Activated CD8-positive, alpha-beta memory T cell treated with anti-CD3 and anti-CD28 coated beads for 4 hours (primary cell): Measurements from ENCODE around the gene CCDC102B.
"Not testable (repeated sequence)": the region's sequence is repeated elsewhere in the genome, so short reads cannot be mapped to it uniquely, and the experiment has no call there.

Experiments
- DNase-seq, 2 donors: peaks; one replicate each; pipeline ENCODE4 v3.0.0-alpha.2; 2020; ENCODE audit warnings: low read depth in 2 of 2

Gene CCDC102B

DNA sequence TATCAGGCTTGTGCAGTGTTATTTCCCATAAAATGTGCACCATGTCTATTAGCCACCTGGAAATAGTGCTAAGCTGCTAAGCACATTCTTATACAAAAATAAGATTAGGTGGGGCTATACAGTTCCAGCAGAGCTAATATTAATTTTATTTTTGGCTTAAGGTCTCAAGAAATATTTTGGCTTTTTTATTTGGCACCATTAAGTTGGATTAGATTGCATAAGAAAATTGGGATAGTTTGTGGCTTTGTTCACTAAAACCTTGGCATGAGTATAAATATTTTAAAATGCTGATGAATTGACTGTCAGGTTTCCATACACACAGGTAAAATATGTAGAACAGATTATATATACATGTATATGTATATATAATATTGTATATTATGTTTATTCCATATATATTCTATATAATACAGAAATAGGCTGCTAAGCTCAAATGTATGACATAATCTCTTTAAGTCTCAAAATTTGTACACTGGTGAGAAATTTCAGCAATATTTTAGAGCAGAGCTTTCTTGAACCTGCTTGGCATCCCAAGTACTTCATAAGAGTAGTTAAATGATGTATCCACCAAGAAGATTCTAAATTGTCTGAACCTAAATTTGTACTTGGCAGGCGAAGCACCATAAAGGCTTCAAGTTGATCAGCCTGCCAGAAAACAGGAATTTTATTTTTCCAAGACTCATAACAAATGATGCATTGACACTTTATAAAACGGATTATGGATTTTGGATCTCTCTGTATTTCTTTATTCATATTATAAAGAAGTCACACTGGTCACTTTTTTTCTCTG lies 32.6 kb downstream of the CCDC102B start:
- DNase-seq: no peak

GRCh38 chr18:68833756-68834155 lies 35.9 kb downstream of the CCDC102B start:
- no peak for DNase-seq

DNA sequence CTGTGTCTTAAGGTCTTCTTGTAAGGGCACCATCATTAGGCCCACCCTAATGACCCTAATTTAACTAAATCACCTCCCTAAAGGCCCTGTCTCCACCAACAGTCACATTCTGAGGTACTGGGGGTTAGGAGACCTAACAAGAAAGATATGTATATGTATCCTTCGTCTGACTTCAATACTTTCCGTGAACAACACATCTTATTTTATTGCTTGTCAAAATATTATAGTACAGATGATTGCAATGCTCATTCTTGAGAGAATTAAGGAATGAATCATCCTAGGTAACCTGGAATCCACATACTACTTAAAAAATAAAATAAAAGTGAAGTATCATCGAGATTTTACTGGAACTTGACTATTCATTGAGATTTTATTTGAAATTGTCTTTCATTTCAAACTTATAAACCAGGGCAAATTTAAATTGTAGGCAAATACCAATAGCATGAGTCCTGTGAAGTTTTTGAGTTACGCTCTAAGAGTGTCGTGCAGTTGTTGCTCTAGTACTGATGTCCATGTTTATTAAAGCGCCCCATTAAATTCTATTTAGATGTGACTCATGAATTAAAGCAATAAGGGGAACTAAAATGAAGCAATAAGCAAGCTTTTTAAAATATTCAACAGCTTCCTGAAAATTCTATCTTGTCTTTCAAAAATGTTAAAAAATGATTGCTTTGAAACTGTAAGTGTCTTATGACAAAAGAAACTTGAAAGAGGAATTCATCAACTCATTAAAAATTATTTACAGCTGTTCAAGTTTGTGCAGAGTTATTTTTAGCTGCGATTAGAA lies 40.0 kb downstream of the CCDC102B start:
- DNase-seq: no peak

DNA sequence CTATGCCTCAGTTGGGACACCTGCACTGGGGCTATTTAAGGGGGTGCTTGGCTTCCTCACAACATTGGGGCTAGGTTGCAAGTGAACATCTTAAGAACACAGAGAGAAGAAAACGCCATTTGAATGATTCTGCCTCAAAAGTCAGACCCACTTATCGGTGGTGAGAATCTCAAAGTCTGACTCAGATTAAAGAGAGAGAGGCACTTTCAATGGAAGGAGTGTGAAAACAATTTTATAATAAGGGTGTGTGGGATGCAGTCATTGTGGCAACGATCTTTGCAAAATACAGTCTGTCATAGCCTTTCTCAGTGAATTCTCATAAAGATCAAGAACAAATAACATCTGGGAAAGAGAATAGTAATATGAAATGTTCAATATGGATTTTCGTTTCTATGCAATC lies 41.8 kb downstream of the CCDC102B start:
- no peak for DNase-seq

DNA sequence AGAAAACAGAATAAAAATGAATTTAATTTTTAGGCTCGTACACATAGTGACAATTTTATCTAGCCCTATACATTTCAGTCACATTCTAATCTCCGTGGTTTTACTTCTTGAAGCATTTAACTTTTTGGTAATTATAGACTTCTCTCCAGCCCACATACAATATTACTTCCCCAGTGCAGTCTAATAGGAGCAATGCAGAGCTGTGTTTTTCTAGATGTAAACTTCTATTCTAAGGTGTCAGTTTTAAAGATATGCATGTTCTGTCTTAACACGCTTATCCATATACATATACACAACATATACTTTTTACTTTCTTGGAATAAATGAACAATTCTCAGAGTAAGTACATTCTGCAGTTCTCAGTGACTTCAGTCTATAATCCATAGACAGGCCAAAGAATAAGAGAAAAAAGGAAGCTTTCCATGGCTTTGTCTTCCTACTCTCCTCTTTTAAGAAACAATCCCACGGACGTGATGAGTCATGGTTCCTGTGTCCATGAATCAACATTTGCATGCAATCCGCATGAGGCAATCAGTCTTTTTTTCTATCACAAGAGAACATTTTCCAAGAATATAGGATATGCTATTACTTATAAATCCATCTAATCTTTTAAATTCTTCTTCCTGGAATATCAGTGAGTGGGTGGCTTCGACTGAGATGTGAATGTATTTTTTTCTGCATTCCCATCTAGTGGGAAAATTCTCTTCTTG lies 42.8 kb downstream of the CCDC102B start:
- DNase-seq: no peak

DNA sequence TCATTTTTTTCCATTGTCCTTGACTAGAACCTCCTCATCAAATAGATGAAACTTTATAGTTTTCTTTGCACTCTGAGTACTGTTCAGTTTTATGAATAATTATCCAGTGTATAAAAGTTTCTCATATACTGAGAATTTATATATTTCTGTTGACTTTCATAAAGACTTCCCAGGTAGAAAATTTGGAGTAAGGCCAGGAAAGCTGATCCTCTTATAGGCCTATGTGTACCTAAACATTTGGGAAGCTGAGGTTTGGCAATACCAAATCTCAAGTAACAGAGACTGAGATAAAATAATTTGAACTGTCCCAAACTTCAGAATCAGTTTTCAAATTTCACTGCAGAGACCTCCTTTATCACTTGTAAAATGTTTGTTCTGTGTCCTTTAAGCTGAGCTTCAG lies 43.4 kb downstream of the CCDC102B start:
- DNase-seq: no peak

DNA sequence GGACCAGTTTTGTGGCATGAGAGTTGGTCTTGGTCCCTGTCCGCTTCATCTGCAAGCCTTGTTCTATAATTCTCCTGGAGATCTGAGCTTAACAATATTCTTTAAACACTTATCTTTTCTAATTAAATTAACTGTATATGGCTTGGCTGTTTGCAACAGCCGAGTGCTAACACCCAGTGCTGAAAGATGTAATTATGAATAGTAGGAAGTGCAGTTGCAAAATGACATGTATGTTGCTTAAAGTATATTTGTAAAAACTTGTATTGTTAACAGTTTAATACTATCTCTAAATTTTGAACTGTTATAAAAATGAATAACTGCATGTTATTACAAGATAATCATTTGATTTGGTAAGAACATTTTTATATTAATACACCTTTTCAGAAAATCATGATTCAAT lies 45.1 kb downstream of the CCDC102B start:
- DNase-seq: no peak

GRCh38 chr18:68843473-68844089 lies 45.7 kb downstream of the CCDC102B start:
- DNase-seq: no peak

GRCh38 chr18:68847219-68847837 lies 49.4 kb downstream of the CCDC102B start:
- no peak for DNase-seq

- no peak for DNase-seq
Observed at GRCh38 chr18:68848242-68848641, 50.4 kb downstream of the CCDC102B start.

DNA sequence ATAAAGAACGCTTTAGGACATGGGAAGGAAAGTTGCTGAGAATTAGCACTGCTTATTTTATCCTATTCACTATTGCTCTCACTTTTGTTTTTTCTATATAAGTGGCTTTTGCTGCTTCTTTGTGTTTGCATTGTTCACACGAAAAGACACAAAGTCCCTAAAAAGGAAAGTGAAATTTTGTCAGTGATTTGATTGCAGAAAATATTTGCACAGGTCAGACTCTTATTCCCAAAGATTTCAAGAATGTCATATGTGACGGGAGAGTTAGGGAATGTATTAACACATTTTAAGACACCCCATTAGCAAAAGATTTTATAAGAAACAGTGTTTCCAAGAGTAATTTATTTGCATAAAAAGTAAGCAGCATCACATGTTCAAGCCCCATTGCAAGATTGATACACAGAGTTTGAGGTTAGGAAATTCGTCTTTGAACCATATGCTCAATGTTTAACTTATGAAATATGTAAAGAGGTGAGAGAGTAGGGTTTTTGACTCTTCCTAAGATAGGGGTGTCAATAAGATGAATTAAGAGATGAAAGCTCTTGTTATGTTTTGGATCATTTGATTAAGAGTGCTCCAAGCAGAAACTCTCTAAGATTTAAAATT lies 57.0 kb downstream of the CCDC102B start:
- DNase-seq: no peak

GRCh38 chr18:68855491-68855890 lies 57.6 kb downstream of the CCDC102B start:
- DNase-seq: no peak

- DNase-seq: no peak
Observed at GRCh38 chr18:68861365-68861764, 63.5 kb downstream of the CCDC102B start.

DNA sequence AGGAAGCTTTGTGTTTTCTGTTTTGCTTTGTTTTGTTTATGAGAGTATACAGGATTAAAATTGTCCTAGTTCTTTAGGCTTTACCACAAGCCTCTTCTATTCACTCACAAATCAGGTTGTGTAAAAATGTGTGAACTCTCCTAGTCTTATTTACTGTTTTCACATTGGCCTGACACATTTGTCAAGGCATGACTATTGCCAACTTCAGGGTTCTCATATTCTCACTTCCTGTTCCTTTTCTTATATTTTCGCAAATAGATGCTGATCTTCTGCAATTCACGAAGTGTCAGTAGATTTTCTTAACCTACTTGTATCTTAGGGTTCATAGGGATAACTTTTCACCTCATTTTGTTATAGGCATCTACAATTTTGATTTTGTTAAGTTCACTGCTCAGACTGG lies 67.1 kb downstream of the CCDC102B start:
- DNase-seq: no peak

DNA sequence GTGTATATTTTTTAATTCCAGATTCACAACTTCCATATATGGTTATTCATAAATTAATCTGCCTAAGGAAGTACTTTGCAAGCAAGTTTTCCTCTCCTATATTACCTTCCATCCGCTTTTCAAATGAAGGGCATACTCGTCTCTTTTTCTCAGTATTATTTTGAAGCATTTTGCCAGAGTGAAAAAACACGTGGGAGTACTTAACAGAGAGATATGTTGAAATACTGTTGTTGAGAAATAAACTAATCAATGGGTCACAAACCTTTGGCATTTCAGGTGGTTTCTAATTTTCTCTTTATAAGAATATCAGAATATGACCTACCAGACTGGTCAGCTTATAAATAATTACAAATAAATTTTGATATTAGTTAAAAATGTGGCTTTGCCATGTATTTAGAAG lies 67.6 kb downstream of the CCDC102B start:
- no peak for DNase-seq

- DNase-seq: no peak
Observed at GRCh38 chr18:68873003-68873402, 75.1 kb downstream of the CCDC102B start.

DNA sequence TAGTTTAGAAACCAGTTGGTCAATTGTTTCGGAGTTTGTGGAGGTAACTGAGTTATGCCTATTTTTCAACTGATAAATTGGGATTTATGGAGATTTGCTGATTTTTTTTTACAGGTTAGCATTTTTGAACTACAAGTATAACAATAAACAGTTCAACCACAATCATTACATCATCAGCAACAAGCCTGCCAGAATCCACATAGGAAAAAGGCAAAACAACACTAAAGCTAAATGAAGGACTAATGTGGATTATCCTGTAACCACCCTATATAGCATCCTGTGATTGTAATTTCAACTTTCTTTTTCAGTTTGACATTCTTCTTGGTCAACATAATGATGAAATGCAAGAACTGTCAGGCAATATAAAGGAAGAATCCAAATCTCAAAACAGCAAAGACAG lies 76.5 kb downstream of the CCDC102B start:
- no peak for DNase-seq

DNA sequence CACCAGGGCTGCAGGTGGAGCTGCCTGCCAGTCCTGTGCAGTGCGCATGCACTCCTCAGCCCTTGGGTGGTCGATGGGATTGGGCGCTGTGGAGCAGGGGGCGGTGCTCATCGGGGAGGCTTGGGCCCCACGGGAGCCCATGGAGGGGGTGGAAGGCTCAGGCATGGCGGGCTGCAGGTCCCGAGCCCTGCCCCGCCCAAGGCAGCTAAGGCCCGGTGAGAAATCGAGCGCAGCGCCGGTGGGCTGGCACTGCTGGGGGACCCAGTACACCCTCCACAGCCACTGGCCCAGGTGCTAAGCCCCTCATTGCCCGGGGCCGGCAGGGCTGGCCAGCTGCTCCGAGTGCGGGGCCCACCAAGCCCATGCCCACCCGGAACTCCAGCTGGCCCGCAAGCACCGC lies 82.1 kb downstream of the CCDC102B start:
- not testable (repeated sequence) for DNase-seq

- no peak for DNase-seq
Observed at GRCh38 chr18:68887410-68887809, 89.5 kb downstream of the CCDC102B start.

- DNase-seq: no peak
Observed at GRCh38 chr18:68893354-68893753, 95.5 kb downstream of the CCDC102B start.

DNA sequence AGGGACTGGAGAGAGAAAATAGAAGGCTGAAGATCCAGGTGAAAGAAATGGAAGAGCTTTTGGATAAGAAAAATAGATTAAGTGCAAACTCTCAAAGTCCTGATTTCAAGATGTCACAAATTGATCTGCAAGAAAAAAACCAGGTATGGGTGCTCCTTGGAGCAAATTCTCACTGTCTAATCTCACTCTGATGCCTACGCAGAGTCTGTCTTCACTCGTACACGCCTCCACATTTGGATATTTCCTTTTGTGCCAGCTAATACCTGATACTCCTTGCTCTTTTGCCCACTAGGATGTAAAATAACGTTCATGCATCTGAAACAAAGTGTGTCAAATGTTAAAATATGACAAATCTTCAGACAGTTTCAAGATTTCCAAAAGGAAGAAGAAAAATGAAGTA lies 99.4 kb downstream of the CCDC102B start:
- DNase-seq: no peak
